Central memory CD4-positive, alpha-beta T cell (primary cell): Measurements from ENCODE around the gene RBM19.

ENCODE experiments used
- DNase-seq: peaks from one replicate; pipeline ENCODE4 v3.0.0; 2022

Gene RBM19

DNA sequence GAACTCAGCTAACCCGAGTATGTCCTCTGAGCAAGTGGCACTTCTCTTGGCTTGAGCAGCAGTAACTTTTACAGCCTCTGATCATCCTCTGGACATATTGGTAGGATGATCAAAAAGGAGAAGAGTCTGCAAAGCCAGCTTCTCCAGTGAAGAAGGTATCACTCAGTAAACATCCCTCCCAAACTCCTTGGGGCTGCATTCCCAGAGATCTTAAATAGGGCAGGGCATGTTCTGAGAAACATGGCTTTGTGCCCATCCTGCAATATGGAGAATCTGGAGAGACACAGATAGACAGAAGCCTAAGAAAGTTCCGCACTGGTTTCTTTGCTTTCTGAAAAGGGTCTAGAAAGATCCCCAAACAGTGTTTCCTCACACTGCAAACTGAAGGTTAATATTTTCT, 65.4 kb downstream of the RBM19 start:
- no peak for DNase-seq

DNA sequence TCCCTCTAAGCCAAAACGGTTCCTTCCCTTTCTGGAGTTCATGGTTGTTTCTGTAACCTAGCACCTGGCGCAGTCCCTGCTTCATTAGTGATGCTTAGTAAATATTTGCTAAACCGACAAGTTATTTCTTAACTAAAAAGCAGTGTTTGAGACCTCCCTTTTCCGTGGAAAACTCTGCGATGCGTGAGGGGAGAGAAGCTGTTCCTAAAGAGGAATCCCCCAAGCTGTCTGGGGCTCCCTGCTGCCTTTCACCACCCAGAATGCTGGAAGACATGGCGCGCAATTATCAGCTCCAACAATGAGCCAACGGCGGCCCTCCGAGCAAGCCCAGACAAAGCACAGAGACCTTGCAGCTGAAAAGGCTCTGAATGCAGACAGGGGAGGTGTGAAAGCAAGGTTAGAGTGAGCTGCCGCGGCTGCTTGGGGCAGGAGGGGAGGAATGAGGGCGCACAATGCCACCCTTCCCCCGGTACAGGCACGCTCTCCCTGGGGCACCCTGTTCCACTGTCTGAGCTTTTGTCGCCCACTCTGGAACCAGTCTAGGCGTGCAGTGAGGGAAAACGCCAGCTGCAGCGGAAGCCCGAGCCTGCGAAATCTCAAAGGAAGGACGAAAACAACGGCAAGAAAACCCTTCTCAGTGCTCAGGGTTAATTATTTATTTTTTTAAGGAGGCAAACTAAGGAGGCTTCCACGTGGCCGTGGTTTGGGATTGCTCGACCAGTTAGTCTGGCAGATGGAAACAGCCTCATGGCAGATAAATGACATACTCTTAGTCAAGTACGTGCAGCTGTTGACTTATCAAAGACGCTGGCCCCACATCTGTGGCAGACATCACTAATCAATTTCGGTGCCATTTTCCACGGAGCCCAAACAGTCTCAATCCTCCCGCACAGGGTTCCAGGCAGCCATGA, 66.3 kb downstream of the RBM19 start:
- no peak for DNase-seq

GRCh38 chr12:113899042-113899560, 67.0 kb downstream of the RBM19 start:
- DNase-seq, result no peak

GRCh38 chr12:113898466-113898865, 67.7 kb downstream of the RBM19 start:
- no peak for DNase-seq

- DNase-seq, result no peak
These were observed 68.7 kb downstream of the RBM19 start for GRCh38 chr12:113897406-113897805.

- DNase-seq, result no peak
These were observed 69.3 kb downstream of the RBM19 start for GRCh38 chr12:113896841-113897240.

DNA sequence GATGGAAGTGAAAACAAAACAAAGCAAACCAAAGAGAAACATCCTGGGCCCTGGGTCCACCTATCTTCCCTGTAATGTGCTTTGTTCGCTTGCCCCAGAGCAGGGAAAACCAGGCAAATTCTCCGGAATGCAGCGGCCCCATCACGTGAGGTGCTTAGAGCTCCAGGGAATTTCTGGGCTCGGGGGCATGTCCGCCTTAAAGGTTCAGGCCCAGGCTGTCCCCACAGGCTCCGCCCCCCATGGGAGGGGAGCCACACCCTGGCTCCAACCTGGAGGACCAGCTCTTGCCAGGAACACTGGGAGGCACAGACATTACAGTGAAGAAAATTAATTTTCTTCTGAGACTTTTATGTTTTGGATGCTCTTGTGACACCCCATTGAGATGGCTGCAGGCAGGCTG, 69.9 kb downstream of the RBM19 start:
- no peak for DNase-seq

- DNase-seq, result no peak
These were observed 70.9 kb downstream of the RBM19 start for GRCh38 chr12:113895176-113895575.

DNA sequence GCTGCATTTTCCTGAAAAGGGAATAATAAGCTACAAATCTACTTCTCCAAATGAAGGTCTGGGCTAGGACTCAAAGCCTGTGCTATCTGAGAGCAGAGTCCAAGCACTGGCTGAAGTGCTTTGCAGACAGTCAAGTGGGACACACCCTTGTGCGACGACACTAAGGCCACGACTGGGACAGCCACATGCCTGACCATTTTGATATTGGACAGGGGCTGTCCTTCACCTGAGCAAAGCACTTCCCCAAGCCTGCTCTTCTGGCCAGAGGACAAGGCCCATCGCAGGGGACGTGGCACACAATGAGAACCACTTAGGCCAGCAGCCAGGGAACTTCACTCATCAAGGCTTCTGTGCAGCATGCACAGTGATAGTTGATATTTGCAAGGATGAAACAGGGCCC, 71.4 kb downstream of the RBM19 start:
- no peak for DNase-seq

DNA sequence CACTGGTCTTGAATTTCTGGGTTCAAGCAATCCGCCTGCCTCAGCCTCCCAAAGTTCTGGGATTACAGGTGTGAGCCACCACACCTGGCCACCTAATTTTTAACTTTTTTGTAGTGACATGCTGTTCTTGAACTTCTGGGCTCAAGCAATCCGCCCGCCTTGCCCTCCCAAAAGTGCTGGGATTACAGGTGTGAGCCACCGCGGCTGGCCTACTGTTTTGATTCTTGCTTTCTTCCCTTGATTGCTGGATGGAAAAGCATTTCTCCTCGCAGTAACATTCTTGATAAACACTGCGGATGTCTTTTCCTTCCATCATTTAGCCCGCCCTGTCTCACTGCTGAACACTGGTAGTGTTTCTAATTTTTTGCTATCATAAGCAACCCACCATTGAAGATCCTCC, 72.9 kb downstream of the RBM19 start:
- no peak for DNase-seq

- no peak for DNase-seq
These were observed 73.6 kb downstream of the RBM19 start for GRCh38 chr12:113892556-113892955.

- DNase-seq, result no peak
These were observed 74.2 kb downstream of the RBM19 start for GRCh38 chr12:113891739-113892520.

DNA sequence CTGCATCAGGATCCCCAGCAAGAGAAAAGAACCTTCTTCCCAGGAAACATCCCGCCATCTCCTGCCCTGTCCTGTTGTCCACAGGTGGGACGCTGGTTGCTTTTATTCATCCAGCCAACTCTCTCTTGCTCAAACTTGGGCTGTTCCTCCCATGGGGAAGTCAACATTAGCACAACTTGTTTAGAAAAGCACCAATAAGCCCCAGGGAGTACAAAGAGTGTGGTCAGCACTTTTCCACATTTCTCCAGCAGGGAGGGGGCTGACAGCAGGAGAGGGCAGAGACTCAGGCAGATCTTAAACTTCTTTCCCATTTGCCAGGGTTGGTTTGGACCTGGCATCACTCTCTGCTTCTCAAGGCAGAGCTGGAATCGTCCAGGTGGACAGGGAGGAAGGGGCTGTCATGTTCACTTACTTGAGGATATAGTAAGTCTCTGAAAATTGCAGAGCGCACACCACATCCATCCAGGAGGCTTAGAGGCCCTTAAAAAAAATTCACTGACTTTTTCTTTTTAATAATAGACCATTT, 74.9 kb downstream of the RBM19 start:
- no peak for DNase-seq

DNA sequence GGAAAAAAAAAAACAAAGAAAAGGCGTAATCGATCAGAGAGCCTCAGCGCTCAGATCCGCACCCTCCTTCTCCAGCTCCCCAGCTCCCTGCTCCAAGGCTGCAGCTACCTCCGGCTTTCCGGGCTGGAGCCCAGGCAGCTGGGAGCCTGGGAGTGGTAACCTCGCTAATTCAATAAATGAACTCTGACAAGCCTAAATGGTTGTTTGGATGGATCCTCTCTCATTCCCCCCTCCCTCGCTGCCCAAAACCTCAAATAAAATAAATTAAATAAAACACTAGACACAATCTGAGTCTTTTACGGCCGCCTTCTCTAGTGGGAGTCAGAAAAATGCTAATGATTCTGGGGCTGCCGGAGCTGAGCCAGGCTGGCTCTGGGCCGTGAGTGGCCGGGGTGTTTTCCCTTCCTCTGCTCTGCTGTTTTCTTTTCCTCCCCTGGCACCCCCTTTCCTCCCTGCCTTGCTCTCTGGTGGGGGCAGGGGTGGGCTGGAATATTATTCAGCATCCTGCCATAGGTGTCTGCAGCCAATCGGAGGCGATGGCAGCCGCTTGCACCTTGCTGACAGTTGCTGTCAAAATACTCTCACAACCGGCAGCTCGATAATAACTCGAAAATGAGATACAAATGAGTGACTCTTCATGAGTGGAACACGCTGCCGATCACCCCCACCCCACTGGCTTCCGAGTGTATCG, 76.1 kb downstream of the RBM19 start:
- no peak for DNase-seq

DNA sequence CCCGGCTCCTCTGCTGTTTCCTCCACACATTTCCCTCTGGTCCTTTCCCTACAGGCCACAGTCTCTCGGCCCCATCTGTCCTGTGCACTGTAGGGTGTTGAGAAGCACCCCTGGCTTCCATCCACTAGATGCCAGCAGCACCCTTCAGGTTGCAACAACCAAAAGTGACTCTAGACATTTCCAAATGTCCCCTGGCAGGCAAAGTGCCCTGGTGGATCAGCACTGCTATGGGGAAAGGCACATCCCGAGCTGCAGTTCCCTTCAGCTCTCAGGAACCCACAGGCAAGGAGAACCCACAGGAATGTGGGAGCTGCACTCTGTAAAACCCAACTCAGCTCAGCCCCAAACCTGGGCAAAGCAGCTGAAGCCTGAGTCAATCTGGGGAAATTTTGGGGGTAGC, 77.0 kb downstream of the RBM19 start:
- no peak for DNase-seq

- DNase-seq, result no peak
These were observed 77.7 kb downstream of the RBM19 start for GRCh38 chr12:113888435-113888834.

DNA sequence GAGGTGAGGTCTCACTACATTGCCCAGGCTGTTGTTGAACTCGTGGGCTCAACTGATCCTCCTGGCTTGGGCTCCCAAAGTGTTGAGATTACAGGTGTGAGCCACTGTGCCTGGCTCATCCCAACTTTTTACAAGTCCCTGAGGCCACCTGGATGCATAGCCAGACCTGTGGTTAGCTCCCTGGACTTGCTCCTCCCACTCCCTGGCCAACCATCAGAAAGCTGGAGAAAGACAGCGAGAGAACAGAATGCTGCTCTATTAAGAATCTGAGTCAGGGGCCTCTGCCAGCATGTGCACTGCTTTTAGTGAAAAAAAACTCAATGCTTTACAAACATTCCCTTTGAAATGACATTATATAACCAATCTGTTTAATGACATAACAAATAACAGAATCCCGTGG, 78.2 kb downstream of the RBM19 start:
- DNase-seq, result no peak

GRCh38 chr12:113886721-113887120, 79.4 kb downstream of the RBM19 start:
- no peak for DNase-seq

DNA sequence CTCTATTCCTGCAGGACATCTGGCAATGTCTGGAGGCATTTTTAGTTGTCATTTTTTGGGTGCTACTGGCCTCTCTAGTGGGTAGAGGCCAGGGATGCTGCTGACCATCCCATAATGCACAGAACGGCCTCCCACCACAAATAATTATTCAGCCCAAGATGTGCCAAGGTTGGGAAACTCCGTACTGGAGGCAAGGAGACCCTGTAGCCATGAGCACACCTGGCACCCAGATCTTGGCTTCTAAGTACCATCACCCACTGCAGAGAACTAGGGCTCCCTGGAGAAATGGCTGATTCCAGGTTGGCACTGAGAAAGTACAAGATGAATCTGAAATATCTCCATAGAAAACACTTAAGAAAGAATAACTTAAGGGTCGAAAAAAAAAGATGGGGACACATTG, 81.7 kb downstream of the RBM19 start:
- DNase-seq, result no peak

DNA sequence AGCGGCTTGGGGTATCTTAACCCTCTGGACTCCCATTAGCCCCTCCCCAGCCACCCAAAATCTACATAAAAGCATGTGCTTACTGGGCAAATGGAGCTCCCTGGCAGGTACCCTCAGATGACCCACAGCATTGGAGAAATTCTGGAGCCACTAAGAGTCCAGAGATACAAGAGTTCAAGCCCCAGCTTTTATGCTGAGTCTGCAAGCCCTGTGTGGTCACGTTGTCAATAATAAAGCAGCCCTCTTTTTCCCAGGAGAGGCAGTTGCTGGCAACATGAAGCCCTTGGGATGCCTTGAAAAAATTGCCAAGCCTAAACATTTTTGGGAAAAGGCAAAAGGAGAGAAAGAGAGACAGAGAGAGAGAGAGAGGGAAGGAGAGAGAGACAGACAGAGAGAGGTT, 83.4 kb downstream of the RBM19 start:
- DNase-seq, result no peak

GRCh38 chr12:113880988-113881962, 84.8 kb downstream of the RBM19 start:
- DNase-seq, result no peak

- DNase-seq, result no peak
These were observed 85.8 kb downstream of the RBM19 start for GRCh38 chr12:113880326-113880725.
